H1 (cell line): ENCODE measurements around the gene KTI12. TPM values are rescaled to one million over a fixed set of nuclear protein-coding genes. Genes with fewer than 3 reads are reported as not detected.

Experiments
- CTCF ChIA-PET: fragments of 300-600 bp; sonication (Branson Sonifier 250); formaldehyde crosslinking; loops from one replicate; lab custom pipeline; 2021; ENCODE audit not compliant: partially characterized antibody; lab: Charles Lee
- POLR2A ChIA-PET: fragments of 300-600 bp; sonication (Branson Sonifier 250); formaldehyde crosslinking; loops from one replicate; lab custom pipeline; 2021; ENCODE audit warnings: inconsistent platforms; ENCODE audit not compliant: partially characterized antibody; lab: Charles Lee
- DNase-seq, 2 experiments: peaks; one replicate each; pipeline versions ENCODE4 v3.0.0 to v3.0.0-alpha.2; 2010 to 2022; ENCODE audit warnings: low spot score in 2 of 2, low read depth in 1 of 2, mixed read lengths in 1 of 2
- FAIRE-seq: peaks from 2 replicates; lab custom pipeline; 2011; peaks lifted over from hg19 to GRCh38; lab: Jason Lieb, UNC
- H2AFZ ChIP-seq: 2 replicates; pipeline ENCODE4 v1.8.1; 2012; ENCODE audit warnings: low read length, inconsistent platforms
- H2AK5ac ChIP-seq: 2 replicates; pipeline ENCODE4 v1.6.1; 2013; ENCODE audit warnings: low read depth, low read length
- H2BK120ac ChIP-seq: replicated peaks from 2 replicates; pipeline ENCODE3; 2013; ENCODE audit warnings: low read depth, low read length, inconsistent platforms
- H2BK12ac ChIP-seq: 2 replicates; pipeline ENCODE4 v1.6.1; 2013; ENCODE audit warnings: low read depth, low read length
- H2BK15ac ChIP-seq: 2 replicates; pipeline ENCODE4 v1.6.1; 2013; ENCODE audit warnings: low read length
- H2BK20ac ChIP-seq: 2 replicates; pipeline ENCODE4 v1.6.1; 2013; ENCODE audit warnings: low read length
- H2BK5ac ChIP-seq: 2 replicates; pipeline ENCODE4 v1.6.1; 2013; ENCODE audit warnings: low read depth, low read length
- H3K14ac ChIP-seq: 2 replicates; pipeline ENCODE4 v1.6.1; 2013; ENCODE audit warnings: inconsistent platforms; ENCODE audit not compliant: insufficient read length
- H3K18ac ChIP-seq: 2 replicates; pipeline ENCODE4 v1.6.1; 2013; ENCODE audit warnings: low read length; ENCODE audit errors: extremely low read depth
- H3K23ac ChIP-seq: 2 replicates; pipeline ENCODE4 v1.6.1; 2013; ENCODE audit warnings: inconsistent platforms; ENCODE audit not compliant: insufficient read length
- H3K23me2 ChIP-seq: 2 replicates; pipeline ENCODE4 v1.6.1; 2013; ENCODE audit warnings: low read depth, low read length
- H3K27ac ChIP-seq: 2 replicates; pipeline ENCODE4 v1.6.1; 2011; ENCODE audit warnings: low read depth, low read length, inconsistent platforms
- H3K27me3 ChIP-seq, 4 experiments: replicated peaks in 1 of 4; 1 replicate in 1 of 4; 2 replicates in 3 of 4; pipeline versions ENCODE4 v1.6.1 to v1.8.1; 2011 to 2013; ENCODE audit warnings: low read length in 3 of 4, mild to moderate bottlenecking in 3 of 4, inconsistent platforms in 2 of 4, mixed read lengths in 2 of 4, moderate library complexity in 1 of 4; ENCODE audit not compliant: control insufficient read depth in 3 of 4, insufficient read depth in 3 of 4; ENCODE audit errors: extremely low read depth in 1 of 4
- H3K36me3 ChIP-seq, 4 experiments: 2 replicates each; pipeline versions ENCODE4 v1.6.1 to v1.8.1; 2011 to 2013; ENCODE audit warnings: mild to moderate bottlenecking in 4 of 4, low read length in 3 of 4, moderate library complexity in 2 of 4, control low read depth in 1 of 4, inconsistent platforms in 1 of 4; ENCODE audit not compliant: insufficient read depth in 4 of 4, control insufficient read depth in 2 of 4
- H3K4ac ChIP-seq: replicated peaks from 2 replicates; pipeline ENCODE3; 2013; ENCODE audit warnings: low read length, low read depth, mixed read lengths, inconsistent platforms; ENCODE audit not compliant: insufficient read length
- H3K4me1 ChIP-seq, 4 experiments: replicated peaks in 1 of 4; 1 replicate in 1 of 4; 2 replicates in 3 of 4; pipeline versions ENCODE4 v1.6.1 to v1.8.1; 2011 to 2013; ENCODE audit warnings: low read length in 3 of 4, inconsistent platforms in 2 of 4, mixed read lengths in 1 of 4; ENCODE audit not compliant: insufficient read depth in 4 of 4, control insufficient read depth in 3 of 4
- H3K4me2 ChIP-seq, 2 experiments: 2 replicates each; pipeline versions ENCODE4 v1.6.1 to v1.8.1; 2011 to 2013; ENCODE audit warnings: low read depth in 2 of 2, low read length in 2 of 2, control low read depth in 1 of 2, inconsistent platforms in 1 of 2, mild to moderate bottlenecking in 1 of 2; ENCODE audit not compliant: insufficient read depth in 1 of 2
- H3K4me3 ChIP-seq, 4 experiments: fragments of 200-600, 300-600 bp in 1 of 4; sonication (generic), shearing (Covaris generic), sonication (Bioruptor Twin) in 1 of 4; 2 replicates each; pipeline versions ENCODE4 v1.5.1 to v1.8.1; 2011 to 2016; ENCODE audit warnings: low read length in 4 of 4, low read depth in 3 of 4, control low read depth in 2 of 4, inconsistent platforms in 2 of 4, mild to moderate bottlenecking in 2 of 4, mixed read lengths in 1 of 4, moderate library complexity in 1 of 4; ENCODE audit not compliant: insufficient read depth in 2 of 4; ENCODE audit errors: extremely low read depth in 1 of 4
- H3K56ac ChIP-seq: replicated peaks from 2 replicates; pipeline ENCODE3; 2013; ENCODE audit warnings: low read depth, mild to moderate bottlenecking, mixed read lengths, low read length, inconsistent platforms; ENCODE audit not compliant: insufficient read length
- H3K79me1 ChIP-seq: 2 replicates; pipeline ENCODE4 v1.6.1; 2013; ENCODE audit warnings: low read depth, low read length, control low read depth
- H3K79me2 ChIP-seq, 2 experiments: 2 replicates each; pipeline versions ENCODE4 v1.6.1 to v1.8.1; 2012 to 2013; ENCODE audit warnings: low read length in 2 of 2, mild to moderate bottlenecking in 2 of 2, inconsistent platforms in 1 of 2; ENCODE audit not compliant: insufficient read depth in 2 of 2, control insufficient read depth in 1 of 2
- H3K9ac ChIP-seq, 4 experiments: replicated peaks in 1 of 4; 1 replicate in 1 of 4; 2 replicates in 3 of 4; pipeline versions ENCODE4 v1.6.1 to v1.8.1; 2011 to 2013; ENCODE audit warnings: low read depth in 3 of 4, low read length in 3 of 4, control low read depth in 2 of 4, mild to moderate bottlenecking in 2 of 4, moderate library complexity in 2 of 4, inconsistent platforms in 1 of 4; ENCODE audit errors: extremely low read depth in 1 of 4
- H3K9me3 ChIP-seq, 2 experiments: 2 replicates each; pipeline versions ENCODE4 v1.6.1 to v1.8.1; 2012 to 2013; ENCODE audit warnings: mild to moderate bottlenecking in 2 of 2, moderate library complexity in 2 of 2, control low read depth in 1 of 2, inconsistent platforms in 1 of 2, low read depth in 1 of 2, low read length in 1 of 2, mixed read lengths in 1 of 2; ENCODE audit not compliant: insufficient read depth in 2 of 2
- H4K20me1 ChIP-seq, 2 experiments: replicated peaks in 1 of 2; 2 replicates each; pipeline versions ENCODE3 to v1.8.1; 2011 to 2013; ENCODE audit warnings: inconsistent platforms in 2 of 2, low read length in 2 of 2, mild to moderate bottlenecking in 1 of 2; ENCODE audit not compliant: insufficient read depth in 2 of 2, control insufficient read depth in 1 of 2
- H4K5ac ChIP-seq: 2 replicates; pipeline ENCODE4 v1.6.1; 2013; ENCODE audit warnings: low read length, low read depth, mixed read lengths, inconsistent platforms; ENCODE audit not compliant: insufficient read length
- H4K8ac ChIP-seq: 2 replicates; pipeline ENCODE4 v1.8.0; 2013; ENCODE audit warnings: mild to moderate bottlenecking, moderate library complexity, low read length, inconsistent platforms; ENCODE audit not compliant: insufficient read depth; ENCODE audit errors: extremely low read depth
- H4K91ac ChIP-seq: replicated peaks from 2 replicates; pipeline ENCODE3; 2013; ENCODE audit warnings: low read length, mixed read lengths, inconsistent platforms; ENCODE audit not compliant: insufficient read length
- ATF2 ChIP-seq: IDR thresholded peaks from 2 replicates; pipeline ENCODE4 v1.6.1; 2012; ENCODE audit warnings: low read length, inconsistent platforms
- CEBPB ChIP-seq: IDR thresholded peaks from 2 replicates; pipeline ENCODE4 v1.6.1; 2012; ENCODE audit warnings: low read depth, low read length
- SIX5 ChIP-seq: IDR thresholded peaks from 2 replicates; pipeline ENCODE4 v1.6.1; 2011; ENCODE audit warnings: mild to moderate bottlenecking, low read depth, low read length
- SP1 ChIP-seq: IDR thresholded peaks from 2 replicates; pipeline ENCODE4 v1.6.1; 2011; ENCODE audit warnings: low read depth, low read length
- TAF1 ChIP-seq: IDR thresholded peaks from 2 replicates; pipeline ENCODE4 v1.6.1; 2011; ENCODE audit warnings: mild to moderate bottlenecking, low read depth, low read length
- WGBS, 2 experiments: shearing (Covaris generic) in 1 of 2; methylation state at CpG; one replicate each; pipeline versions ENCODE4 v1.1.6 to v1.1.7; 2013 to 2015; ENCODE audit warnings: low lambda C conversion rate in 2 of 2, mixed read lengths in 2 of 2, inconsistent platforms in 1 of 2, low coverage in 1 of 2, missing lambda C conversion rate in 1 of 2; ENCODE audit not compliant: insufficient replicate concordance in 2 of 2, insufficient coverage in 1 of 2, insufficient read length in 1 of 2; ENCODE audit errors: extremely low coverage in 1 of 2, missing lambda C conversion rate in 1 of 2; 5-methylcytosine and 5-hydroxymethylcytosine counted together
- polyA plus RNA-seq, 7 experiments: library from polyadenylated mRNA; depleted of rRNA in 3 of 7; stranded (reverse) in 5 of 7; unstranded in 2 of 7; fragments of >200 nt in 5 of 7; fragments of 200-250 nt in 2 of 7; gene quantifications; 1 replicate in 5 of 7; 2 replicates in 1 of 7; 4 replicates in 1 of 7; pipeline versions ENCODE4 v1.2.1 to v1.2.3, GENCODE V29; 2011 to 2013; ENCODE audit warnings: missing spikeins in 2 of 7, mixed read lengths in 2 of 7
- total RNA-seq: library from RNA; stranded (reverse); fragmentation: NEBNext Ultra II Directional; extraction: Animal tissue kit (Norgen Biotek cat#: 25700); gene quantifications from 2 replicates; pipeline ENCODE4 v1.2.1, GENCODE V29; 2021

The KTI12 gene
- total and polyA plus RNA-seq, 2 of the 8 experiments (the other 6 are each of a cell fraction or from before 2014, with no cell fraction given): 7.5 to 16.2 TPM

- H2BK12ac ChIP-seq: no peak overlapping the region
- no peak overlapping the region for H2AK5ac ChIP-seq
- no peak overlapping the region for H2BK120ac ChIP-seq
- POLR2A ChIA-PET: interaction anchor here (0.7 to 3.2 kb wide), 4 partner anchors 9 to 33 kb away, joined by 3 to 22 read pairs (median 4); no protein-coding TSS in a partner anchor
- H3K27me3 ChIP-seq: no peaks in the 10 kb centered on the region
- 83% methylated on average over 4 of the region's 4 CpGs; no CpG with 5 or more reads in 1 of the 2 experiments for WGBS, 2 experiments
- H2BK20ac ChIP-seq: no peak overlapping the region
- FAIRE-seq (no peak), DNase-seq (no peak)
- no peak overlapping the region for H2AFZ ChIP-seq
- no peak overlapping the region for H4K8ac ChIP-seq
- peaks cover 0 to 7% of the 10 kb centered on the region in 2 experiments for H4K20me1 ChIP-seq
- H3K23ac ChIP-seq: no peak overlapping the region
- H3K56ac ChIP-seq: no peak overlapping the region
- CTCF ChIA-PET: interaction anchor here (0.6 to 0.9 kb wide), 3 partner anchors 19 to 124 kb away, joined by 3 read pairs; no protein-coding TSS in a partner anchor
- no peak overlapping the region for H2BK15ac ChIP-seq
- H4K91ac ChIP-seq: no peak overlapping the region
- no peak overlapping the region for H3K27ac ChIP-seq
- H3K14ac ChIP-seq: no peak overlapping the region
- H4K5ac ChIP-seq: no peak overlapping the region
- H2BK5ac ChIP-seq: no peak overlapping the region
- H3K23me2 ChIP-seq: no peaks in the 10 kb centered on the region
- peaks cover 21 to 54% (median 43%) of the 10 kb centered on the region in 4 experiments for H3K36me3 ChIP-seq
- no peak overlapping the region for H3K4me2 ChIP-seq
- no peak overlapping the region for H3K9ac ChIP-seq
- no peaks in the 10 kb centered on the region; the same call in none of the 2 replicates for H3K79me1 ChIP-seq
- peaks cover 0 to 7% (median 2%) of the 10 kb centered on the region in 4 experiments; a peak in 3 of 7 replicates for H3K4me1 ChIP-seq
- H3K9me3 ChIP-seq: no peaks in the 10 kb centered on the region
- H3K4ac ChIP-seq: no peak overlapping the region
- no peak overlapping the region for H3K18ac ChIP-seq
- peaks cover 10 to 66% of the 10 kb centered on the region in 2 experiments for H3K79me2 ChIP-seq
- no peak for TF ChIP-seq ATF2
- no peak for TF ChIP-seq TAF1
- no peak for TF ChIP-seq SIX5
- TF ChIP-seq CEBPB: no peak
- no peak for TF ChIP-seq SP1
- H3K4me3 ChIP-seq: no peak overlapping the region
Measured at GRCh38 chr1:52060822-52061221, 27.2 kb upstream of the KTI12 start.
